GM12878 (cell line): ENCODE results near the gene AQP2.

Experiments used
- ATF3 ChIP-seq: IDR thresholded peaks from 2 replicates; pipeline ENCODE4 v1.6.1; 2011; ENCODE audit warnings: low read depth, mild to moderate bottlenecking, low read length, moderate library complexity, borderline replicate concordance; ENCODE audit errors: extremely low read depth
- MYC ChIP-seq: IDR thresholded peaks from 2 replicates; pipeline ENCODE4 v1.6.1; 2011; ENCODE audit warnings: mild to moderate bottlenecking, low read length, moderate library complexity, inconsistent platforms; ENCODE audit not compliant: insufficient read depth, insufficient replicate concordance, insufficient read length, severe bottlenecking
- POLR2AphosphoS5 ChIP-seq: IDR thresholded peaks from 2 replicates; pipeline ENCODE4 v1.6.1; 2011; ENCODE audit warnings: mild to moderate bottlenecking, low read length, inconsistent platforms
- TCF12 ChIP-seq: IDR thresholded peaks from 2 replicates; pipeline ENCODE4 v1.6.1; 2011; ENCODE audit warnings: low read depth, mild to moderate bottlenecking, low read length

GRCh38 chr12:49963976-49964815 is 13.7 kb downstream of the AQP2 start:
- TF ChIP-seq MYC (no peak), ATF3 (no peak), POLR2AphosphoS5 (no peak), TCF12 (no peak)
